Measurements from ENCODE around the gene CNTNAP1. TPM values are rescaled to one million over a fixed set of nuclear protein-coding genes. Genes with fewer than 3 reads are reported as not detected.
A peak's percentile ranks its signal among the peaks of the same experiment; 100 is the strongest.

The CNTNAP1 gene
- total RNA-seq, 1 experiment from 2014 or later: 4.6 TPM

GRCh38 chr17:42744806-42745617 is 62.7 kb downstream of the CNTNAP1 start, which contains the start of gene EZH1:
Gene EZH1 (minus strand): TSS chr17:42745040. CDS start chr17:42728941, 16,099 bp downstream.
- Histone ChIP-seq H3K9me2 (replicated peaks; ENCODE audit: low read length) (no peaks in the 10 kb centered on the region), H2AFZ (ENCODE audit: low read length) (peak within 1 kb of the TSS; percentile 78), H3K4me1 (ENCODE audit: insufficient read depth, low read length) (peaks cover 7% of the 10 kb centered on the region), H3K36me3 (ENCODE audit: low read depth, low read length) (no peaks in the 10 kb centered on the region), H3F3A (ENCODE audit: low read length, unreplicated experiment) (no peaks in the 10 kb centered on the region), H3K4me2 (ENCODE audit: low read length) (peak within 1 kb of the TSS; percentile 83), H4K20me1 (ENCODE audit: low read length) (no peaks in the 10 kb centered on the region), H3K4me3 (ENCODE audit: low read length) (peak within 1 kb of the TSS; percentile 65), H3K79me2 (ENCODE audit: low read length) (peaks cover 5% of the 10 kb centered on the region), H3K27ac (ENCODE audit: low read length) (peak within 1 kb of the TSS; percentile 46), H3K27me3 (ENCODE audit: low read length) (no peaks in the 10 kb centered on the region), H3K9ac (ENCODE audit: low read length) (peak within 1 kb of the TSS; percentile 66), H3K9me3 (ENCODE audit: low read length) (no peaks in the 10 kb centered on the region)
- intact Hi-C loops (cut with micrococcal nuclease): loop anchor here (1.0 kb wide), 1 partner anchor 18 kb away; no protein-coding TSS in a partner anchor
- peak; percentile 88 for DNase-seq
- TF ChIP-seq CTCF (conservative IDR thresholded peaks at IDR 0.05; ENCODE audit: low read depth, low read length) (no peak), EZH2phosphoT487 (IDR thresholded peaks at IDR 0.05; ENCODE audit: borderline replicate concordance, low read length) (no peak), EZH2 (IDR thresholded peaks at IDR 0.05; ENCODE audit: low read length, unreplicated experiment) (no peak)
- ATAC-seq: peak; percentile 90
- POLR2A ChIA-PET (ENCODE audit: unreplicated experiment): no interaction called here
- BruUV-seq (replicated peaks): TSS peak; percentile 78
- CTCF ChIA-PET: no interaction called here

- H3K27me3 ChIP-seq (ENCODE audit: low read length): no peaks in the 10 kb centered on the region
- no peaks in the 10 kb centered on the region for H3K36me3 ChIP-seq (ENCODE audit: low read depth, low read length)
- H3K4me2 ChIP-seq (ENCODE audit: low read length): no peak overlapping the region
- H3K9ac ChIP-seq (ENCODE audit: low read length): no peak overlapping the region
- no peak for DNase-seq
- no peak overlapping the region for H2AFZ ChIP-seq (ENCODE audit: low read length)
- ChIA-PET POLR2A (ENCODE audit: unreplicated experiment) (no interaction called here), CTCF (no interaction called here)
- no peaks in the 10 kb centered on the region for H3K9me3 ChIP-seq (ENCODE audit: low read length)
- H3K4me3 ChIP-seq (ENCODE audit: low read length): no peak overlapping the region
- no peaks in the 10 kb centered on the region for H3F3A ChIP-seq (ENCODE audit: low read length, unreplicated experiment)
- H3K4me1 ChIP-seq (ENCODE audit: insufficient read depth, low read length): peaks cover 7% of the 10 kb centered on the region
- intact Hi-C loops (cut with micrococcal nuclease): no loop called here
- no peaks in the 10 kb centered on the region for H4K20me1 ChIP-seq (ENCODE audit: low read length)
- H3K27ac ChIP-seq (ENCODE audit: low read length): no peak overlapping the region
- BruUV-seq (replicated peaks): no TSS peak
- no peak for ATAC-seq
- TF ChIP-seq EZH2 (IDR thresholded peaks at IDR 0.05; ENCODE audit: low read length, unreplicated experiment): no peak
- TF ChIP-seq EZH2phosphoT487 (IDR thresholded peaks at IDR 0.05; ENCODE audit: borderline replicate concordance, low read length): no peak
- peaks cover 5% of the 10 kb centered on the region for H3K79me2 ChIP-seq (ENCODE audit: low read length)
- no peaks in the 10 kb centered on the region for H3K9me2 ChIP-seq (replicated peaks; ENCODE audit: low read length)
Observed at GRCh38 chr17:42748202-42748907, 66.0 kb downstream of the CNTNAP1 start.

GRCh38 chr17:42748908-42749798 is 66.8 kb downstream of the CNTNAP1 start:
- no peak for TF ChIP-seq EZH2 (IDR thresholded peaks at IDR 0.05; ENCODE audit: low read length, unreplicated experiment)
- no peak for TF ChIP-seq EZH2phosphoT487 (IDR thresholded peaks at IDR 0.05; ENCODE audit: borderline replicate concordance, low read length)
- no peak for TF ChIP-seq CTCF (conservative IDR thresholded peaks at IDR 0.05; ENCODE audit: low read depth, low read length)
- no peak overlapping the region for H3K4me3 ChIP-seq (ENCODE audit: low read length)
- no peaks in the 10 kb centered on the region for H3K36me3 ChIP-seq (ENCODE audit: low read depth, low read length)
- H3F3A ChIP-seq (ENCODE audit: low read length, unreplicated experiment): no peaks in the 10 kb centered on the region
- H4K20me1 ChIP-seq (ENCODE audit: low read length): no peaks in the 10 kb centered on the region
- no peaks in the 10 kb centered on the region for H3K9me3 ChIP-seq (ENCODE audit: low read length)
- H3K27me3 ChIP-seq (ENCODE audit: low read length): no peaks in the 10 kb centered on the region
- H3K79me2 ChIP-seq (ENCODE audit: low read length): no peaks in the 10 kb centered on the region
- H3K27ac ChIP-seq (ENCODE audit: low read length): no peak overlapping the region
- ATAC-seq (no peak), DNase-seq (no peak)
- CTCF ChIA-PET: no interaction called here
- no peaks in the 10 kb centered on the region for H3K9me2 ChIP-seq (replicated peaks; ENCODE audit: low read length)
- H2AFZ ChIP-seq (ENCODE audit: low read length): no peak overlapping the region
- H3K4me1 ChIP-seq (ENCODE audit: insufficient read depth, low read length): peaks cover 7% of the 10 kb centered on the region
- no peak overlapping the region for H3K9ac ChIP-seq (ENCODE audit: low read length)
- H3K4me2 ChIP-seq (ENCODE audit: low read length): no peak overlapping the region
- POLR2A ChIA-PET (ENCODE audit: unreplicated experiment): no interaction called here
- intact Hi-C loops (cut with micrococcal nuclease): no loop called here
- BruUV-seq (replicated peaks): no TSS peak

Measured in PC-3 (cell line).